Measurements from ENCODE around the gene APLF.
"Not testable (repeated sequence)": the region's sequence is repeated elsewhere in the genome, so short reads cannot be mapped to it uniquely, and the experiment has no call there.

The APLF gene

GRCh38 chr2:68590702-68591101, 123.3 kb downstream of the APLF start:
- DNase-seq: no peak

GRCh38 chr2:68591225-68591624, 123.8 kb downstream of the APLF start:
- DNase-seq: no peak

- DNase-seq: peak; percentile 35
Measured at GRCh38 chr2:68594041-68594440, 126.7 kb downstream of the APLF start.

GRCh38 chr2:68594674-68595492, 127.5 kb downstream of the APLF start:
- peak; percentile 79 for DNase-seq

GRCh38 chr2:68595493-68595785, 128.1 kb downstream of the APLF start:
- not testable (repeated sequence) for DNase-seq

- not testable (repeated sequence) for DNase-seq
Measured at GRCh38 chr2:68600495-68600894, 133.1 kb downstream of the APLF start.

GRCh38 chr2:68603059-68603458, 135.7 kb downstream of the APLF start:
- no peak for DNase-seq

- DNase-seq: no peak
Measured at GRCh38 chr2:68604077-68604476, 136.7 kb downstream of the APLF start.

GRCh38 chr2:68605939-68606338, 138.6 kb downstream of the APLF start:
- DNase-seq: peak; percentile 29

- no peak for DNase-seq
Measured at GRCh38 chr2:68606759-68607158, 139.4 kb downstream of the APLF start.

GRCh38 chr2:68607837-68608236, 140.5 kb downstream of the APLF start:
- DNase-seq: no peak

GRCh38 chr2:68612765-68613519, 145.6 kb downstream of the APLF start:
- DNase-seq: no peak

GRCh38 chr2:68620772-68621171, 153.4 kb downstream of the APLF start:
- no peak for DNase-seq

GRCh38 chr2:68623820-68624219, 156.4 kb downstream of the APLF start:
- DNase-seq: no peak

- no peak for DNase-seq
Measured at GRCh38 chr2:68627615-68628014, 160.2 kb downstream of the APLF start.

Measured in hematopoietic multipotent progenitor cell treated with erythropoietin and hydrocortisone succinate and interleukin-3 and kit ligand, for 4 days (in vitro differentiated cells).